ENCODE measurements around the gene LRBA. TPM values are rescaled to one million over a fixed set of nuclear protein-coding genes. Genes with fewer than 3 reads are reported as not detected.

The LRBA gene
- total and polyA plus RNA-seq, 9 of the 15 experiments (the other 6 are each of a cell fraction or from before 2014, with no cell fraction given): 24.2 to 88.7 (median 59.7) TPM

- no TSS peak for BruUV-seq (replicated peaks)
- CTCF ChIA-PET (ENCODE audit: low intra/inter-chr PET ratio): no interaction called here
Observed at GRCh38 chr4:150574678-150575077, 440.4 kb downstream of the LRBA start.

More at GRCh38 chr4:150574678-150575077, 440.4 kb downstream of the LRBA start:
- DNase-seq (ENCODE audit: extremely low read depth in 1 of 4, low spot score in 3 of 4): peak in 1 of 4 experiments; percentile 27
- ATAC-seq: no peak
- Histone ChIP-seq H2AFZ (ENCODE audit: low read depth, low read length) (no peak overlapping the region), H3K9ac (ENCODE audit: insufficient read depth in 1 of 2, low read depth in 2 of 2, low read length in 2 of 2) (no peak overlapping the region), H3K79me2 (ENCODE audit: control insufficient read depth, insufficient read depth, low read length) (no peaks in the 10 kb centered on the region), H3K4me2 (ENCODE audit: insufficient read depth, low read length) (no peak overlapping the region), H3K36me3 (ENCODE audit: control insufficient read depth, insufficient read depth, low read length) (peaks cover 4% of the 10 kb centered on the region; the same call in 2 of the 3 replicates), H3K9me3 (replicated peaks; ENCODE audit: control insufficient read depth, insufficient read depth, low read depth, low read length) (no peaks in the 10 kb centered on the region; the same call in 1 of the 2 replicates), H3K4me3 (no peak overlapping the region), H3K27ac (ENCODE audit: extremely low read depth, low read depth, low read length) (peak overlapping the region; percentile 91; the same call in 1 of the 3 replicates), H3K4me1 (replicated peaks in 1 of 2; ENCODE audit: control insufficient read depth in 2 of 2, insufficient read depth in 2 of 2, low read length in 2 of 2) (peaks cover 0 to 51% of the 10 kb centered on the region in 2 experiments), H4K20me1 (replicated peaks; ENCODE audit: control insufficient read depth, insufficient read depth, low read length) (no peaks in the 10 kb centered on the region), H3K9me1 (ENCODE audit: control insufficient read depth, insufficient read depth, low read length) (no peaks in the 10 kb centered on the region), H3K27me3 (ENCODE audit: control insufficient read depth in 2 of 2, insufficient read depth in 2 of 2, low read length in 2 of 2) (no peaks in the 10 kb centered on the region)
- no peak for FAIRE-seq
- in situ Hi-C loops (cut with MboI): no loop called here
- TF ChIP-seq FOXA3 (CRISPR knock-in tag; conservative IDR thresholded peaks at IDR 0.05 in 1 of 2, IDR thresholded peaks at IDR 0.05 in 1 of 2) (peak in 1 of 2 experiments; percentile 55; a peak in 1 of 4 replicates), TAL1 (IDR thresholded peaks at IDR 0.05) (0 out of 2 replicates have a peak, but pooled peaks have one; percentile 6), DACH1 (IDR thresholded peaks at IDR 0.05; ENCODE audit: partially characterized antibody) (peak; percentile 7), ARID1B (IDR thresholded peaks at IDR 0.05) (peak; percentile 15; the same call in 1 of the 2 replicates), ZNF592 (IDR thresholded peaks at IDR 0.05) (peak; percentile 10; the same call in 1 of the 2 replicates), HMBOX1 (IDR thresholded peaks at IDR 0.05) (peak; percentile 35; the same call in 1 of the 2 replicates), GATA2 (CRISPR knock-in tag; IDR thresholded peaks at IDR 0.05) (no peak), LEF1 (IDR thresholded peaks at IDR 0.05) (0 out of 2 replicates have a peak, but pooled peaks have one; percentile 21), ZKSCAN8 (CRISPR knock-in tag; IDR thresholded peaks at IDR 0.05) (no peak), ZEB2 (IDR thresholded peaks at IDR 0.05) (0 out of 2 replicates have a peak, but pooled peaks have one; percentile 32), CBFA2T3 (IDR thresholded peaks at IDR 0.05) (peak; percentile 43)
- WGBS (ENCODE audit: insufficient coverage, low coverage, missing lambda C conversion rate): 23% methylated on average over 3 of the region's 3 CpGs
- POLR2A ChIA-PET: no interaction called here
- intact Hi-C loops (cut with micrococcal nuclease): loop anchor here (5.0 kb wide), 1 partner anchor 257 kb away; no protein-coding TSS in a partner anchor

All from K562 (cell line).